GM23248 (cell line): ENCODE data around the gene ZNG1C.
"Not testable (repeated sequence)": the region's sequence is repeated elsewhere in the genome, so short reads cannot be mapped to it uniquely, and the experiment has no call there.

Source experiments
- EZH2 ChIP-seq: fragments of 200-600 bp; sonication (generic); IDR thresholded peaks from 2 replicates; pipeline ENCODE4 v1.6.1; 2018; ENCODE audit warnings: antibody characterized with exemption, mild to moderate bottlenecking; ENCODE audit not compliant: insufficient read depth, poor library complexity, severe bottlenecking
- EZH2phosphoT487 ChIP-seq: fragments of 200-600 bp; sonication (generic); IDR thresholded peaks from 2 replicates; pipeline ENCODE4 v1.6.1; 2018; ENCODE audit warnings: antibody characterized with exemption, moderate library complexity, mild to moderate bottlenecking, low read depth; ENCODE audit not compliant: insufficient read depth

DNA sequence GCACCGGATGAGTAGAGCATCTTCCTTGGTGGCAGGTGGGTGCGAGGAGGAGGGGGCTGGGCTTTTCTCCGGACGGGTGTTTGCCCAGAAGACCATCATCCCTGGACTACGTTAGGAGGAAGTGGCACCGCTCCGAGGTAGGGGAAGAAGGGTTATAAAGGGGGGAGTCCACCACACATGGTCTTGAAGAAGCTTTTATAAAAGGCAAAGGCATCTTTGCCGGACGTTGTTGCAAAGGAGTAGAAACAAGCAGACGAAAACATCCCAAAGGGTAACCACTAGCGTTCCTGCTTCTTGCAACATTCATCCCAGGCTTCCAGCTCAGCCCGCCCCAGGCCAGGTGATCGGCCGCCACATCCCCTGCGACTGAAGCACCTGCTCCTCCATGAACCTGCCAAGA is 60.8 kb downstream of the ZNG1C start, which contains the start of gene FOXD4L3:
- TF ChIP-seq EZH2, EZH2phosphoT487: not testable (repeated sequence)
